HepG2 (cell line): ENCODE data around the gene CDKN3. TPM values are rescaled to one million over a fixed set of nuclear protein-coding genes. Genes with fewer than 3 reads are reported as not detected.
"Not testable (repeated sequence)": the region's sequence is repeated elsewhere in the genome, so short reads cannot be mapped to it uniquely, and the experiment has no call there.

Source experiments
- ATAC-seq: fragments of 200-7000 bp; cut with Tn5 transposase; 3 replicates; pipeline ENCODE4 v1.9.1; 2020; ENCODE audit warnings: mild to moderate bottlenecking, moderate library complexity
- BruUV-seq: library from RNA; stranded (reverse); fragments of 400-500 nt; replicated peaks from 2 replicates; lab custom pipeline; 2021; lab: Mats Ljungman, UMichigan
- CTCF ChIA-PET: fragments of 300-600 bp; formaldehyde crosslinking; extraction: SDS; loops from one replicate; lab custom pipeline; 2021; ENCODE audit warnings: low total read pairs, inconsistent platforms, low intra/inter-chr PET ratio; lab: Yijun Ruan, JAX
- POLR2A ChIA-PET: fragments of 350-600 bp; sonication (Branson Sonifier 250); formaldehyde crosslinking; loops from one replicate; lab custom pipeline; 2020; ENCODE audit warnings: antibody characterized with exemption, inconsistent platforms; lab: Yijun Ruan, JAX
- DNase-seq: peaks from one replicate; pipeline ENCODE4 v3.0.0-alpha.2; 2015; ENCODE audit warnings: low spot score
- FAIRE-seq: peaks from 3 replicates; lab custom pipeline; 2011; peaks lifted over from hg19 to GRCh38; lab: Jason Lieb, UNC
- H2AFZ ChIP-seq: one replicate; pipeline ENCODE4 v1.6.1; 2011; ENCODE audit warnings: low read length, inconsistent platforms
- H3K27ac ChIP-seq: fragments of 300-600 bp; 3 replicates; pipeline ENCODE4 v1.8.0; 2011; ENCODE audit warnings: mixed run types, mild to moderate bottlenecking, mixed read lengths, low read length, inconsistent platforms; ENCODE audit not compliant: insufficient read depth; ENCODE audit errors: extremely low read length
- H3K27me3 ChIP-seq, 2 experiments: fragments of 200-600 bp in 1 of 2; 2 replicates in 1 of 2; 3 replicates in 1 of 2; pipeline versions ENCODE4 v1.6.0 to v1.8.0; 2011; ENCODE audit warnings: low read length in 2 of 2, mild to moderate bottlenecking in 2 of 2, moderate library complexity in 2 of 2, inconsistent platforms in 1 of 2; ENCODE audit not compliant: insufficient read depth in 2 of 2, control insufficient read depth in 1 of 2
- H3K36me3 ChIP-seq, 2 experiments: fragments of 200-600 bp in 1 of 2; replicated peaks in 1 of 2; 2 replicates in 1 of 2; 3 replicates in 1 of 2; pipeline versions ENCODE4 v1.5.1 to v1.8.0; 2011; ENCODE audit warnings: low read length in 2 of 2, inconsistent platforms in 1 of 2; ENCODE audit not compliant: insufficient read depth in 2 of 2, control insufficient read depth in 1 of 2
- H3K4me1 ChIP-seq: 2 replicates; pipeline ENCODE4 v1.5.1; 2012; ENCODE audit warnings: low read length, inconsistent platforms; ENCODE audit not compliant: insufficient read depth
- H3K4me2 ChIP-seq: 2 replicates; pipeline ENCODE4 v1.6.0; 2011; ENCODE audit warnings: low read depth, low read length, inconsistent platforms
- H3K4me3 ChIP-seq, 3 experiments: fragments of 200-600 bp in 1 of 3; sonication (generic), shearing (Covaris generic) in 1 of 3; replicated peaks in 1 of 3; 2 replicates each; pipeline ENCODE4 v1.5.1; 2011 to 2016; ENCODE audit warnings: low read length in 3 of 3, inconsistent platforms in 2 of 3, low read depth in 2 of 3, mild to moderate bottlenecking in 2 of 3, control low read depth in 1 of 3, mixed read lengths in 1 of 3; ENCODE audit not compliant: insufficient read depth in 1 of 3
- H3K79me2 ChIP-seq: one replicate; pipeline ENCODE4 v1.6.1; 2011; ENCODE audit warnings: low read length, inconsistent platforms; ENCODE audit not compliant: insufficient read depth
- H3K9ac ChIP-seq: 2 replicates; pipeline ENCODE4 v1.6.0; 2011; ENCODE audit warnings: mild to moderate bottlenecking, low read depth, low read length, inconsistent platforms; ENCODE audit not compliant: insufficient read depth
- H3K9me3 ChIP-seq: 2 replicates; pipeline ENCODE4 v1.5.1; 2012; ENCODE audit warnings: mild to moderate bottlenecking, low read length
- H4K20me1 ChIP-seq: 2 replicates; pipeline ENCODE4 v1.6.0; 2011; ENCODE audit warnings: inconsistent platforms, mild to moderate bottlenecking, low read length, moderate library complexity; ENCODE audit not compliant: insufficient read depth
- ZFP82 ChIP-seq: sonication (generic); formaldehyde crosslinking; IDR thresholded peaks from 2 replicates; pipeline ENCODE4 v1.5.1; 2020; ENCODE audit warnings: mild to moderate bottlenecking, missing genetic modification reagents, borderline replicate concordance
- WGBS: methylation state at CpG from one replicate; pipeline ENCODE4 v1.1.6; 2017; ENCODE audit warnings: low lambda C conversion rate; 5-methylcytosine and 5-hydroxymethylcytosine counted together
- in situ Hi-C: cut with HindIII; loops from 2 replicates; pipeline ENCODE4 v1.10.0; 2017; ENCODE audit warnings: low pct_unique_long_range_greater_than_20kb; ENCODE audit not compliant: extremely low pct_ligation_motif_present
- intact Hi-C: fragments of 100-400 bp; cut with micrococcal nuclease; formaldehyde crosslinking; loops from one replicate; pipeline ENCODE4 v1.10.0; 2022; ENCODE audit not compliant: unreplicated experiment
- polyA plus RNA-seq, 8 experiments: library from polyadenylated mRNA; depleted of rRNA in 3 of 8; stranded (reverse) in 7 of 8; unstranded in 1 of 8; fragments of >200 nt; fragmentation: Illumina TruSeq in 4 of 8; extraction: Trizol in 4 of 8; gene quantifications; 2 replicates each; pipeline versions ENCODE4 v1.2.1 to v1.2.3, GENCODE V29; 2011 to 2016; ENCODE audit warnings: low read depth in 4 of 8, missing spikeins in 1 of 8, mixed read lengths in 1 of 8; ENCODE audit not compliant: insufficient read depth in 1 of 8
- total RNA-seq, 5 experiments: library from RNA; depleted of rRNA; stranded (reverse); fragments of >200 nt; fragmentation: Illumina TruSeq; extraction: Trizol; gene quantifications; 2 replicates each; pipeline ENCODE4 v1.2.3, GENCODE V29; 2016; ENCODE audit warnings: low read depth in 1 of 5
- TF ChIP-seq, protein P1 (sequence below): IDR thresholded peaks from 2 replicates; pipeline ENCODE4 v1.6.1; 2016; ENCODE audit warnings: low read depth, control low read depth
- TF ChIP-seq, protein P2 (sequence below): sonication (generic); formaldehyde crosslinking; IDR thresholded peaks from 2 replicates; pipeline ENCODE4 v1.4.0; 2020; ENCODE audit warnings: missing genetic modification reagents, borderline replicate concordance

The CDKN3 gene
- total and polyA plus RNA-seq, 2 of the 13 experiments (the other 11 are each of a cell fraction or from before 2014, with no cell fraction given), result 63.0 to 88.9 TPM

DNA sequence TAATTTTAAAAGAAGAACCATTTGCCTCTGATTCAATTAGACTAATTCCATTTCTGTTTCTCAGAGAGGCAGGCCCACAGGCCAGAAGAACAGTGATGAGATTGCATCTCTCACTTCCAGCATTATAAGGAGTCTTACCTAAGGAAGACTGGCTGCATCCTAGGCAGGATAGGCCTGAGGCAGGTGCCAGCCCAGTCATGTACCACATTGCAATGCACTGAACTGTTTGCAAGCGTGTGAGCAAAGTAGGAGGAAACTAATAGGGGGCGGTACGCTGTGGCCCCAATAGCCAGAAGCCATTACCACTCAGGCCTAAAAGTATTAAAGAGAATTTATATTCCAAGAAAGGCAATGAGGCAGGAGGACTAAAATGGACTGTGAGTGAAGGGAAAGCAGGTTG is 56.4 kb downstream of the CDKN3 start:
- POLR2A ChIA-PET, result no interaction called here
- no TSS peak for BruUV-seq
- no peak for FAIRE-seq

DNA sequence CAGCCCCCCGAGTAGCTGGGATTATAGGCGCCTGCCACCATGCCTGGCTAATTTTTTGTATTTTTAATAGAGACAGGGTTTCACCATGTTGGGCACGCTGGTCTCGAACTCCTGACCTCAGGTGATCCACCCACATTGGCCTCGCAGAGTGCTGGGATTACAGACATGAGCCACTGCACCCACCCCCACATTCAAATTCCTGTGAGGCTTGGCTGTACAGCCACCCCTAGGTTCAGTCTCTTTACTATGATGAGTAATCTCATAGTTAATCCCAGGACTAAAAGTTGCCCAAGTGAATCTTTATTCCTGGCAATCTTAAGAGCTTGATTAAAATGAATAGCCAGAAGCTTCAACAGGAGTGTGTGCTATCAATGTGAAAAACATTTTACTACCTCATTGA is 57.2 kb downstream of the CDKN3 start:
- H3K27ac ChIP-seq, FAIRE-seq, H3K27me3 ChIP-seq, H3K79me2 ChIP-seq, DNase-seq, H4K20me1 ChIP-seq, H2AFZ ChIP-seq, H3K36me3 ChIP-seq, H3K9me3 ChIP-seq, BruUV-seq, in situ Hi-C loops, H3K4me3 ChIP-seq, H3K9ac ChIP-seq, CTCF ChIA-PET, H3K4me2 ChIP-seq, intact Hi-C loops, ATAC-seq: not testable (repeated sequence)
- 59% methylated on average over 5 of the region's 5 CpGs for WGBS
- POLR2A ChIA-PET, result interaction anchor here (0.6 kb wide), 1 partner anchor 16 kb away, joined by 3 read pairs; no protein-coding TSS in a partner anchor
- peaks cover 46% of the 10 kb centered on the region for H3K4me1 ChIP-seq

More for the DNA sequence above, 56.4 kb downstream of the CDKN3 start:
- no peak overlapping the region for H3K4me3 ChIP-seq
- peaks cover 38% of the 10 kb centered on the region for H3K4me1 ChIP-seq
- intact Hi-C loops (no loop called here), in situ Hi-C loops (no loop called here)
- TF ChIP-seq ZFP82 (CRISPR knock-in tag), result no peak
- TF ChIP-seq, protein P1, sequence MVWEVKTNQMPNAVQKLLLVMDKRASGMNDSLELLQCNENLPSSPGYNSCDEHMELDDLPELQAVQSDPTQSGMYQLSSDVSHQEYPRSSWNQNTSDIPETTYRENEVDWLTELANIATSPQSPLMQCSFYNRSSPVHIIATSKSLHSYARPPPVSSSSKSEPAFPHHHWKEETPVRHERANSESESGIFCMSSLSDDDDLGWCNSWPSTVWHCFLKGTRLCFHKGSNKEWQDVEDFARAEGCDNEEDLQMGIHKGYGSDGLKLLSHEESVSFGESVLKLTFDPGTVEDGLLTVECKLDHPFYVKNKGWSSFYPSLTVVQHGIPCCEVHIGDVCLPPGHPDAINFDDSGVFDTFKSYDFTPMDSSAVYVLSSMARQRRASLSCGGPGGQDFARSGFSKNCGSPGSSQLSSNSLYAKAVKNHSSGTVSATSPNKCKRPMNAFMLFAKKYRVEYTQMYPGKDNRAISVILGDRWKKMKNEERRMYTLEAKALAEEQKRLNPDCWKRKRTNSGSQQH (CRISPR knock-in tag), result no peak
- TF ChIP-seq, protein P2, sequence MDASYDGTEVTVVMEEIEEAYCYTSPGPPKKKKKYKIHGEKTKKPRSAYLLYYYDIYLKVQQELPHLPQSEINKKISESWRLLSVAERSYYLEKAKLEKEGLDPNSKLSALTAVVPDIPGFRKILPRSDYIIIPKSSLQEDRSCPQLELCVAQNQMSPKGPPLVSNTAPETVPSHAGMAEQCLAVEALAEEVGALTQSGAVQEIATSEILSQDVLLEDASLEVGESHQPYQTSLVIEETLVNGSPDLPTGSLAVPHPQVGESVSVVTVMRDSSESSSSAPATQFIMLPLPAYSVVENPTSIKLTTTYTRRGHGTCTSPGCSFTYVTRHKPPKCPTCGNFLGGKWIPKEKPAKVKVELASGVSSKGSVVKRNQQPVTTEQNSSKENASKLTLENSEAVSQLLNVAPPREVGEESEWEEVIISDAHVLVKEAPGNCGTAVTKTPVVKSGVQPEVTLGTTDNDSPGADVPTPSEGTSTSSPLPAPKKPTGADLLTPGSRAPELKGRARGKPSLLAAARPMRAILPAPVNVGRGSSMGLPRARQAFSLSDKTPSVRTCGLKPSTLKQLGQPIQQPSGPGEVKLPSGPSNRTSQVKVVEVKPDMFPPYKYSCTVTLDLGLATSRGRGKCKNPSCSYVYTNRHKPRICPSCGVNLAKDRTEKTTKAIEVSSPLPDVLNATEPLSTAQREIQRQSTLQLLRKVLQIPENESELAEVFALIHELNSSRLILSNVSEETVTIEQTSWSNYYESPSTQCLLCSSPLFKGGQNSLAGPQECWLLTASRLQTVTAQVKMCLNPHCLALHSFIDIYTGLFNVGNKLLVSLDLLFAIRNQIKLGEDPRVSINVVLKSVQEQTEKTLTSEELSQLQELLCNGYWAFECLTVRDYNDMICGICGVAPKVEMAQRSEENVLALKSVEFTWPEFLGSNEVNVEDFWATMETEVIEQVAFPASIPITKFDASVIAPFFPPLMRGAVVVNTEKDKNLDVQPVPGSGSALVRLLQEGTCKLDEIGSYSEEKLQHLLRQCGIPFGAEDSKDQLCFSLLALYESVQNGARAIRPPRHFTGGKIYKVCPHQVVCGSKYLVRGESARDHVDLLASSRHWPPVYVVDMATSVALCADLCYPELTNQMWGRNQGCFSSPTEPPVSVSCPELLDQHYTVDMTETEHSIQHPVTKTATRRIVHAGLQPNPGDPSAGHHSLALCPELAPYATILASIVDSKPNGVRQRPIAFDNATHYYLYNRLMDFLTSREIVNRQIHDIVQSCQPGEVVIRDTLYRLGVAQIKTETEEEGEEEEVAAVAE (CRISPR knock-in tag), result no peak
- H3K79me2 ChIP-seq, result no peaks in the 10 kb centered on the region
- no peak overlapping the region for H3K27ac ChIP-seq
- no peak overlapping the region for H2AFZ ChIP-seq
- WGBS, result 90% methylated on average over 3 of the region's 3 CpGs
- DNase-seq (no peak), ATAC-seq (no peak)
- no peak overlapping the region for H3K4me2 ChIP-seq
- H3K36me3 ChIP-seq, result no peaks in the 10 kb centered on the region
- no peaks in the 10 kb centered on the region for H4K20me1 ChIP-seq
- no peaks in the 10 kb centered on the region for H3K9me3 ChIP-seq
- H3K27me3 ChIP-seq, result no peaks in the 10 kb centered on the region
- H3K9ac ChIP-seq, result no peak overlapping the region
- CTCF ChIA-PET, result no interaction called here
